Testis (tissue), 2 donors: ENCODE measurements around the gene KRTAP2-1.

Experiments
- POLR2A ChIP-seq: fragments of 450-650 bp; IDR thresholded peaks from one replicate; pipeline ENCODE4 v1.6.1; 2017; ENCODE audit warnings: antibody characterized with exemption, mild to moderate bottlenecking, moderate library complexity
- TF ChIP-seq, protein P1 (sequence below), 3 experiments: fragments of 450-650 bp in 2 of 3; fragments of 200-600 bp in 1 of 3; sonication (generic) in 1 of 3; IDR thresholded peaks; one replicate each; pipeline ENCODE4 v1.5.1; 2016 to 2019; ENCODE audit warnings: antibody characterized with exemption in 3 of 3, mild to moderate bottlenecking in 2 of 3, moderate library complexity in 1 of 3

DNA sequence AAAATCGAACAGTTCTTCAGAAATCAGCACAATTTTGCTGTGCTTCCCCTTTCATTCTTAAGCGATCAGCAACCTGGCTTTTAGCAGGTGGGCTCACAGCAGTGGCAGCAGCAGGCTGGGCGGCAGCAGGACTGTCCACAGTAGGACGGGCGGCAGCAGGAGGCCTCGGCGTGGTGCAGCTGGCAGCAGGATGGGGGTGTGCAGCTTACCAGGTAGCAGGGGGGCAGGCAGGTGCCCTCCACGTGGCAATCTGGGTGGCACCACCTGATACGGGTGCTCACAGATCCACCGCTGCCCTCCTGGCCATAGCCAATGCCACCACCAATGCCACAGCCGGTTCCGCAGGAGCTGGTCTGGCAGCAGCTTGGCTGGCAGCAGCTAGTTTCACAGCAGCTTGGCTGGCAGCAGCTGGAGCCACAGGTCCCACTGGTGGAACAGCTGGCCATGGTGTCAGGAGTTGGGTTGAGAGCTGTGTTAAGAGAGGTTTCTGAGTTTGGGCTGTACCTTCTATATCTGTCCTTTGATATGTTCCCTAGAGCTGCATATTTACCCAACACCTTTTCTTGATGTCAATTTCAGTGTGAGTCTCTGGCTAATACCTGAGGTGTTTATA lies 17.4 kb downstream of the KRTAP2-1 start, which contains the start of gene KRTAP1-4:
- TF ChIP-seq, protein P1, sequence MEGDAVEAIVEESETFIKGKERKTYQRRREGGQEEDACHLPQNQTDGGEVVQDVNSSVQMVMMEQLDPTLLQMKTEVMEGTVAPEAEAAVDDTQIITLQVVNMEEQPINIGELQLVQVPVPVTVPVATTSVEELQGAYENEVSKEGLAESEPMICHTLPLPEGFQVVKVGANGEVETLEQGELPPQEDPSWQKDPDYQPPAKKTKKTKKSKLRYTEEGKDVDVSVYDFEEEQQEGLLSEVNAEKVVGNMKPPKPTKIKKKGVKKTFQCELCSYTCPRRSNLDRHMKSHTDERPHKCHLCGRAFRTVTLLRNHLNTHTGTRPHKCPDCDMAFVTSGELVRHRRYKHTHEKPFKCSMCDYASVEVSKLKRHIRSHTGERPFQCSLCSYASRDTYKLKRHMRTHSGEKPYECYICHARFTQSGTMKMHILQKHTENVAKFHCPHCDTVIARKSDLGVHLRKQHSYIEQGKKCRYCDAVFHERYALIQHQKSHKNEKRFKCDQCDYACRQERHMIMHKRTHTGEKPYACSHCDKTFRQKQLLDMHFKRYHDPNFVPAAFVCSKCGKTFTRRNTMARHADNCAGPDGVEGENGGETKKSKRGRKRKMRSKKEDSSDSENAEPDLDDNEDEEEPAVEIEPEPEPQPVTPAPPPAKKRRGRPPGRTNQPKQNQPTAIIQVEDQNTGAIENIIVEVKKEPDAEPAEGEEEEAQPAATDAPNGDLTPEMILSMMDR (IDR thresholded peaks at IDR 0.05): no peak
- no peak for TF ChIP-seq POLR2A
